ENCODE results near the gene MICB.

MICB gene

DNA sequence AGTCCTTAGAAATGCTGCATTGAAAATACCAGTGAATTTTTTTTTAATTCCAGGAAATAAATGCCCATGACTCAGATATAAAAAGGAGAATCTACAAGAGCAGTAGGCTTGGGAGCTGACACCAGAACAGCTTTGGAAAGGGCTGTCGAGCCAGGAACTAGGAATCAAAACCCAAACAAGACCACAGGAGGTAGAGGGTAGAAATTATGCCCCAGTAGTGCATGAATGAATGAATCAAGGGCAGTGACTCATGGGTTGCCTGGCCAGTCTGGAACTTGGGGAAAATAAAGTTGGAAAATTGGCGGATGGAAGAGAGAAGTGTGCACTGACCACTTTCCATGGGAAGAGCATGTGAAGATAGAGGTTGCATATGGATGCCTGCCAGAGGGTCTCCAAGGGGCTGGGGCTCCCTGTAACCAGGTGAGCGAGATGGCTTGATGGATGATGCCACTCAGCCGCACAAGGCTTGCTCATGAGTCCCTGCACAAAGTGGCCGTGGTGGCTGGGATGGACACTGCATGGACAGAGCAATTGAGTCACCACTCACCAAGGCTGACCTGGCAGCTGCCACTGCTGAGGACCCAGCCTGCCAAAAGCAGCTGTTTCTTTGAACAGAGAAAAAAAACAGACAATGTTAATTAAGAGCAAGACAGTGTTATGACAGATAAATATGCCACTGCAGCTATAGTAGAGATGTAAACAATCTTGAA is 15.7 kb downstream of the MICB start:
- no peak for DNase-seq

GRCh38 chr6:31521835-31522234 is 23.9 kb downstream of the MICB start:
- DNase-seq, result no peak

DNA sequence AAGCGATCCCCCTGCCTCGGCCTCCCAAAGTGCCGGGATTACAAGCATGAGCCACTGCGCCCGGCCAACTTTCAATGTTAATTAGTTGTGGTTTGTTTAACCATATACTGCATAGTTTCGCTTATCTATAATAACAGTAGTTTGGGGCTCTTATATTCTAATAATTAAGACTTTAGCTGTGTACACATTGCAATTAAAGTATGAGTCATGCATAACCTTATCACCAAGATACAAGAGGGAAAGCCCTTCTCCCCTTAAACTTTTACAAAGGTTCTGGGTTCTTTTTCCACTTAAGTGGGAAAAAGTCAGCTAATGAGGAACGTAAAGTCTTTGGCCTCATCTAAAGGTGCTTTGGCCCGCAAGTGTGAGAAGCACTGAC is 27.6 kb downstream of the MICB start:
- no peak for DNase-seq

GRCh38 chr6:31525932-31526591 is 28.1 kb downstream of the MICB start:
- peak in 1 of 2 experiments; percentile 50 for DNase-seq

DNA sequence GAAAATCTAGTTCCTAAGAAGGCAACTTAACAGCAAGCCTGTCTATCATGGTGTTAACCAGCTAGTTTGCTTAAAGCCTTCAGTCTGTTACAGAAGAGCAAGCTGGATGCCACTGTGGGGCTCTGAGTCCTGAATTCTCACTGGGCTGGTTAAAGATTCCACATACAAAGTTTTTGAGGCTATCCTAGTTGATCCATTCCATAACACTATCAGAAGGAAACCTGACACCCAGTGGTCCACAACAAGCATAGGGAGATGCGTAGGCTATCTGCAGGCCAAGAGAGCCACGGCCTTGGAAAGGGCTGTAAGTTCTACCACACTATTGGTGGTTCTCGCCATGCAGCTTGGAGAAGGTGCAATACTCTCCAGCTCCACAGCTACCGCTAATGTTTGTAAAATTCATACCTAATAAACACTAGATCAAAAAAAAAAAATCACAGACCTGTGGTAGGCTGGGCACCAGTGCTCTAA is 30.4 kb downstream of the MICB start:
- no peak for DNase-seq

DNA sequence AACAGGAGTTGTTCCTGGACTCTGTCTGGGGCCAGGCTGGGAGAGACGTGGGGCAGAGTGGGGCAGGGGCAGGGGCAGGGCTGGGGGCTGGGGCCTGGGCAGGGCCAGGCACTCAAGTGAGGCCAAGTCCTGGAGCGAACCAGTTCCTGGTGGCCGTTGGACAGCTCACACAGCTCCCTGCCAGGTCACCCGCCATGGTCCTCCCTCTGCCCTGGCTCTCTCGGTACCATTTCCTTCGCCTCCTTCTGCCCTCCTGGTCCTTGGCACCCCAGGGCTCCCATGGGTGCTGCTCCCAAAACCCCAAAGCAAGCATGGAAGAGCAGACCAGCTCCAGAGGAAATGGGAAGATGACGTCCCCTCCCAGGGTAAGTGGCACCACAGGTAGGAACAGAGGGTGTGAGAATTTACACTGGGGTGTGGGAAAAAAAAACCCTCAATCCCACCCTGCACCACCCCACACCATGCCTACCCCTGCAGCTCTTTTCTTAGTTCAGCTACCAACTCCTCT is 30.9 kb downstream of the MICB start, which contains the start of gene MCCD1:
Gene MCCD1 (plus strand): TSS at position 142 of the 508 bp plus-strand sequence. CDS start 53 bp downstream, at position 195.
- no peak for DNase-seq

GRCh38 chr6:31529329-31530150 is 31.6 kb downstream of the MICB start:
- DNase-seq, result no peak

DNA sequence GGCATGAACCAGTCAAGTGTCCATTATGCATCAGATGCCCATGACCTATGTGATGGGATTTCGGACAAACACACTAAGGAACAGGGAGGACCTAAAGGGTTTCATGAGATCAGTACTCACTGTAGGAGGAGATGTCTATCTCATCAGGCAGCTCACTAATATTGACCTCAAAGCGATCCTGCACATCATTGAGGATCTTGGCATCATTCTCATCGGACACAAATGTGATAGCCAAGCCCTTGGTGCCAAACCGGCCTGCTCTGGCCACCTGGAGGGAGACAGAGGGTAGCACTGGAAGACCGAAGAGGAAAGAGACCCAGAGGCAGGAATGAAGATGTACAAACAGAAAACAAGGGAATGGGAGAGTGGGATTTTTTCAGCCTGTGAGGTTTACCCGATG is 32.7 kb downstream of the MICB start:
- DNase-seq, result no peak

GRCh38 chr6:31531162-31531561 is 33.2 kb downstream of the MICB start:
- no peak for DNase-seq

GRCh38 chr6:31531771-31532643 is 34.1 kb downstream of the MICB start:
- DNase-seq, result no peak

- no peak for DNase-seq
These were observed 34.9 kb downstream of the MICB start for GRCh38 chr6:31532644-31533454.

GRCh38 chr6:31533455-31533841 is 35.5 kb downstream of the MICB start:
- DNase-seq, result no peak

DNA sequence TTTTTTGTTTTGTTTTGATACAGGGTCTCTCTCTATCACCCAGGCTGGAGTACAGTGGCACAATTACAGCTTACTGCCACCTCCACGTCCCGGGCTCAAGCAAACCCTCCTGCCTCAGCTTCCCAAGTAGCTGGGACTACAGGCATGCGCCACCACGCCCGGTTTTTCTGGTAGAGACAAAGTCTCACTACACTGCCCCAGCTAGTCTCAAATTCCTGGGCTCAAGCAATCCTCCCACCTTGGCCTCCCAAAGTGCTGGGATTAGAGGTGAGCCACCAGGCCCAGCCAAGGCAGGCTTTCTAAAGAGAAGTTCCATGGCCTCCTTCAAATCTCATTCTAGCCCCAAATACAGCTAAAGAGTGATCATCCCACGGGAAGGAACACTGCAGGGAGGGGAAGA is 36.1 kb downstream of the MICB start:
- no peak for DNase-seq

- DNase-seq, result no peak
These were observed 36.6 kb downstream of the MICB start for GRCh38 chr6:31534521-31535040.

DNA sequence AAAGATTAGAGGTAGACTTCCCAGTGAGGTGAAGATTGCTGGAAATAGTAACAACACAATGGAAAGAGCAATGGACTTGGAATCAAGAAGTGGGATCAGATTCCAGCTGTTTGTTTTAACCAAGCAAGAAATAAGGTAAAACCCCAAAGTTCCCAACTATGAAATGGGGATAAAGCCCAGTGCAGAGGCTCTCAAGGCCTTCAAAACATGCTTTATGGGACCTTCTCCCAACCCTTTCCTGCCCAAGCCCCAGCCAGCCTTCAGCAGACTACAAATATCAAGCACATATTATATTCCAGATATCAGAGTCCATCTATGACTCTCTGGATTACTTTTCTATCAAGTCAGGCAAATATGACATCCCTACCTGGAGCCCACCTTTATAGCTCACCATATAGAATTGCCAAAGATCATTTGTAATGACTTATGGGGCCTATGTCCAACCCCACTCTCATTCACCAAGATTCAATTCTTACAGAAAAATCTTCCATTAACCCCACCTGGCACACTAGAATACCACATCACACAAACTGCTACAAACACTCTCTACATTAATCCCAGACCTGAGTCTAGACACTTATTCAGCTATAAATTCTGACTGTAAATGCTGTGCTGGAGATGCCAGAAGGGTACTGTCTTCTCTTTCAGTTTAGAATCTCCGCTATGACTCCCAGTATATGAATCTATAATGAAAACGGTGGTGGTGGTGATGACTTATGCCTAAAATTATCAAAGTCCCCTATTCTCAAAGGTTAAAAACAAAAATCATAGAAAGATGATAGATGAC is 37.8 kb downstream of the MICB start:
- DNase-seq, result no peak

DNA sequence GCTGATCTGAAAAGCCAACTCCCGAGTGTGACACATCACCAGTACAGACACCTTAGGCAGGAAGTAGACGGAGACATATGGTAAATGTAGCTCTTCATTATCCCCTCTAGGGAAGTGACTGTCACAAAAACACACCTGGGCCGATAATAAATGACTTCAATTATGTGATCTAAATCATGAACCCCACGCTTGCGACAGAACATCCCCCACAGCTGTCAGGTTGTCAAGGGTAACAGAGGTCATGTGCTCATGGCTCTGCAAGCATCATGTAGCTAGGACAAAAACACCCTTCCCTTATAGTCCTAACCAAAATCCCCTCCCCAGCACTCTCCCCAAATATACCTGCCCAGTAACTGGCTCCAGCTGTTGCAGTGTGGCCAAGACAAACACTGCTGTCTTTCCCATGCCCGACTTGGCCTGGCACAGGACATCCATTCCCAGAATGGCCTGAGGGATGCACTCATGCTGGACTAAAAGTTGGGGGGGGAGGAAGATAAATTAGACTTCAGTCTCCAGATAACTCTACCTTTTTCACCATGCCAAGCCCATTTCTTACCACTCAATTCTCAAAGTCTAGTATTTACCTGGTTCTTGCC is 41.0 kb downstream of the MICB start:
- DNase-seq, result no peak

GRCh38 chr6:31540640-31541039 is 42.7 kb downstream of the MICB start:
- no peak for DNase-seq

DNA sequence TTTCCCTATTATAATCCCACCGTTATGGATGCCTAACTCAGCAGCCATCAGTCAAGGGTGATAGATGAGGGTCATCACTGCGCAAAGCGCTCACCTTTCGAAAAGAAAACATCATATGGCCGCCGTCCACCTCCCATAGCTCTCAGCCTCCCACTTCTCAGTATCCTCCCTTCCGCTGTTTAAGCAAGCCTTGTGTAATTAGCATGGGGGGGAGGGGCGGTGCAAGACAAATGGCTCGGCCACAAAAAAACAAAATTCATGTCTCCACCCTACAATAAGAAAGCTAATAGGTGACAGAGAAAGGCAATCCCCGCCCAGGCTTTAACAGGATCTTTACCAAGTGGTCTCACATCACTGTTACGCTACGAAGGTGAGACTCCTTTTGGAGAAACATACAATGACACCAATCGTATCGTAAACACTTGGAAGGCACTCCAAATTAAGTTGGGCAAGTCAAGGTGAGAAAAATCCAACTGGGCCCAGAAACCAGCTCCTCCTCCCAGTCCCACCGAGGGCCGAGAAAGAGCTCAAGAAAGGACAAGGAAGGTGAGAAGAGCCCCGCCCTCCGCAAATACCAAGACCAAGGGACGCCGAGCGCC is 43.2 kb downstream of the MICB start:
- peak in 1 of 2 experiments; percentile 59 for DNase-seq
